Heart left ventricle (tissue), 16 donors: Measurements from ENCODE around the gene FKBP8. TPM values are rescaled to one million over a fixed set of nuclear protein-coding genes. Genes with fewer than 3 reads are reported as not detected.

Experiments
- ATAC-seq, 4 donors: fragments of 200-7000 bp; cut with Tn5 transposase; one replicate each; pipeline ENCODE4 v1.9.1; 2020 to 2022; ENCODE audit warnings: moderate library complexity in 4 of 4, mild to moderate bottlenecking in 3 of 4, moderate number of reproducible peaks in 1 of 4
- DNase-seq, 5 donors: peaks; one replicate each; pipeline ENCODE4 v3.0.0-alpha.2; 2020
- H3K27ac ChIP-seq, 12 donors: fragments of 200-600 bp; sonication (generic) in 4 of 12; one replicate each; pipeline versions ENCODE4 v1.5.0 to v1.8.0; 2016 to 2022; ENCODE audit warnings: mild to moderate bottlenecking in 2 of 12
- H3K27me3 ChIP-seq, 9 donors: fragments of 200-600 bp; sonication (generic) in 2 of 9; one replicate each; pipeline versions ENCODE4 v1.5.1 to v1.8.0; 2016 to 2022; ENCODE audit warnings: mild to moderate bottlenecking in 3 of 9
- H3K36me3 ChIP-seq, 9 donors: fragments of 200-600 bp; sonication (generic) in 2 of 9; one replicate each; pipeline versions ENCODE4 v1.5.0 to v1.8.0; 2018 to 2022; ENCODE audit warnings: mild to moderate bottlenecking in 2 of 9
- H3K4me1 ChIP-seq, 12 donors: fragments of 200-600 bp; sonication (generic) in 4 of 12; one replicate each; pipeline versions ENCODE4 v1.5.0 to v1.8.0; 2016 to 2022; ENCODE audit warnings: mild to moderate bottlenecking in 3 of 12
- H3K4me3 ChIP-seq, 12 donors: fragments of 200-600 bp; sonication (generic) in 4 of 12; one replicate each; pipeline versions ENCODE4 v1.5.0 to v1.8.0; 2017 to 2022; ENCODE audit warnings: mild to moderate bottlenecking in 9 of 12, moderate library complexity in 4 of 12
- H3K9me3 ChIP-seq, 12 donors: fragments of 200-600 bp; sonication (generic) in 4 of 12; one replicate each; pipeline versions ENCODE4 v1.5.0 to v1.8.0; 2016 to 2022; ENCODE audit warnings: mild to moderate bottlenecking in 1 of 12
- POLR2A ChIP-seq, 2 donors: fragments of 450-650 bp; IDR thresholded peaks; one replicate each; pipeline ENCODE4 v1.6.1; 2017; ENCODE audit warnings: antibody characterized with exemption in 2 of 2, mild to moderate bottlenecking in 2 of 2, moderate library complexity in 2 of 2
- WGBS, 4 donors: extraction: QIAGEN DNeasy Blood & Tissue Kit in 2 of 4; methylation state at CpG; one replicate each; pipeline versions ENCODE4 v1.1.5 to v1.1.7; 2013 to 2018; 5-methylcytosine and 5-hydroxymethylcytosine counted together
- intact Hi-C, 10 donors: fragments of 100-400 bp; cut with DNase I; formaldehyde crosslinking; loops; one replicate each; pipeline versions ENCODE4 v1.11.1 to v1.14.2; 2022
- polyA plus RNA-seq, 2 donors: library from polyadenylated mRNA; stranded (reverse); fragments of 200-250 nt; gene quantifications; one replicate each; pipeline ENCODE4 v1.2.3, GENCODE V29; 2013
- total RNA-seq, 9 donors: library from RNA; depleted of rRNA in 2 of 9; stranded (reverse); fragments of >200 nt in 2 of 9; fragmentation: NEBNext Ultra II Directional in 3 of 9; extraction: Animal tissue kit (Norgen Biotek cat#: 25700) in 3 of 9; gene quantifications; one replicate each; pipeline versions ENCODE4 v1.1.0 to v1.2.4, GENCODE V29; 2016 to 2023
- TF ChIP-seq, protein P1 (sequence below), 12 donors: fragments of 200-600 bp; sonication (generic) in 4 of 12; IDR thresholded peaks; one replicate each; pipeline versions ENCODE4 v1.5.0 to v1.8.0; 2018 to 2022; ENCODE audit warnings: antibody characterized with exemption in 12 of 12, mild to moderate bottlenecking in 5 of 12
- donor health status: ischemic (EF 13 %, LVEDD 7.1; RV severe dilation, severe dysfunction).
- donor health status: healthy with polysubstance abuse.
- donor health status: DM: no; HTN: yes; CAD: no.
- donor health status: DM: no; HTN: no; CAD: no.
- donor health status: ischemic (EF 25% LVEDD 6.9; RV normal size, moderate dysfunction).
- donor health status: ischemic (EF 25% LVEDD 5.7; RV mildly dilated, moderate dysfunction).
- donor health status: healthy.
- donor health status: DM: yes; HTN: yes; CAD: no.
- donor health status: ischemic (EF 35%, LVEDD 5.7; RV mildly dilated, moderate dysfunction).
- donor health status: nonischemic (EF 11% LVEDD 7.7; RV severe dilation, severe dysfunction).
- donor health status: DM: yes; HTN: yes; CAD: no.
- donor health status: PGD.
- donor health status: ischemic (EF 29% LVEDD 5.4; RV normal size, mild dysfunction).
- donor health status: nonischemic (EF 23%, LVEDD 6.1; RV moderate dilation, normal function).

FKBP8 gene
- total and polyA plus RNA-seq, 11 donors = 136 to 353 (median 157) TPM

DNA sequence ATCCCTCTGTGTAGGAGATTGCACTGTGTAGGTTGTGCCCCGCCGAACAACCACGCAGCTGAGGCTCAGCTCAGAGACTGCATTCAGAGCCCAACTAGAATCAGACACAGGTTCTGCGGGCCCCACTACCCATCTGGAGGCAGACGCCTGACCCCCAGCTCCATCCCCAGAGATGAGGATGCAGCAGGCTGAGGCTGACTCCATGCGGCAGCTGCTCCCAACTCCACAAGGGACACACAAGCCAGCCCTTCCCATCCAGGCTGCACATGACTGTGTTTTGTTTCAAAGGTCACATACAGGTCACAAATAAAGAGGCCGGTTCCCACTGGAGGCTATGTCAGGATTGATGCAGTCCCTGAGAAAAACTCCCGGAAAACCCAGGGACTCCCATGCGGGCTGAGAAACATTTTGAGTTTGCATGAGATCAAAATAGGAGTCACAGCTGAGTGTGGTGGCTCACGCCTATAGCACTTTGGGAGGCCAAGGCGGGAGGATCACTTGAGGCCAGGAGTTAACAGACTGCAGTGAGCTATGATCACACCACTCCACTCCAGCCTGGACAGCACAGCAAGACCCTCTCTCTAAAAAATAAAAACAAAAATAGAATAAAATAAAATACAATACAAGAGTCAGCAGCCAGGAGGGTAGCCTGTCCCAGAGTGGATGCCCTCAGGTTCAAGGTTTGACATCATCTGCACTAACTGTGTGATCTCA is 35.5 kb downstream of the FKBP8 start:
- Histone ChIP-seq H3K27me3 (no peaks in the 10 kb centered on the region), H3K9me3 (no peaks in the 10 kb centered on the region), H3K27ac (peak overlapping the region; percentile 51 to 93 (median 78)), H3K36me3 (no peaks in the 10 kb centered on the region), H3K4me1 (peaks cover 38 to 98% (median 72%) of the 10 kb centered on the region in 12 donors), H3K4me3 (no peak overlapping the region)
- DNase-seq (peak in 4 of 5 donors; percentile 52 to 73 (median 59)), ATAC-seq (peak; percentile 16 to 50 (median 22))
- TF ChIP-seq POLR2A (IDR thresholded peaks at IDR 0.05) = no peak
- TF ChIP-seq, protein P1, sequence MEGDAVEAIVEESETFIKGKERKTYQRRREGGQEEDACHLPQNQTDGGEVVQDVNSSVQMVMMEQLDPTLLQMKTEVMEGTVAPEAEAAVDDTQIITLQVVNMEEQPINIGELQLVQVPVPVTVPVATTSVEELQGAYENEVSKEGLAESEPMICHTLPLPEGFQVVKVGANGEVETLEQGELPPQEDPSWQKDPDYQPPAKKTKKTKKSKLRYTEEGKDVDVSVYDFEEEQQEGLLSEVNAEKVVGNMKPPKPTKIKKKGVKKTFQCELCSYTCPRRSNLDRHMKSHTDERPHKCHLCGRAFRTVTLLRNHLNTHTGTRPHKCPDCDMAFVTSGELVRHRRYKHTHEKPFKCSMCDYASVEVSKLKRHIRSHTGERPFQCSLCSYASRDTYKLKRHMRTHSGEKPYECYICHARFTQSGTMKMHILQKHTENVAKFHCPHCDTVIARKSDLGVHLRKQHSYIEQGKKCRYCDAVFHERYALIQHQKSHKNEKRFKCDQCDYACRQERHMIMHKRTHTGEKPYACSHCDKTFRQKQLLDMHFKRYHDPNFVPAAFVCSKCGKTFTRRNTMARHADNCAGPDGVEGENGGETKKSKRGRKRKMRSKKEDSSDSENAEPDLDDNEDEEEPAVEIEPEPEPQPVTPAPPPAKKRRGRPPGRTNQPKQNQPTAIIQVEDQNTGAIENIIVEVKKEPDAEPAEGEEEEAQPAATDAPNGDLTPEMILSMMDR (IDR thresholded peaks at IDR 0.05) = peak in 3 of 12 donors; percentile 13 to 45 (median 19)
- intact Hi-C loops = loop anchor here in 7 of 10 donors (2.0 to 5.0 kb wide), 4 partner anchors 36 to 46 kb away; no protein-coding TSS in a partner anchor
- 43 to 58% (median 51%) methylated on average over 8 to 11 of the region's 11 CpGs for WGBS, 4 donors

DNA sequence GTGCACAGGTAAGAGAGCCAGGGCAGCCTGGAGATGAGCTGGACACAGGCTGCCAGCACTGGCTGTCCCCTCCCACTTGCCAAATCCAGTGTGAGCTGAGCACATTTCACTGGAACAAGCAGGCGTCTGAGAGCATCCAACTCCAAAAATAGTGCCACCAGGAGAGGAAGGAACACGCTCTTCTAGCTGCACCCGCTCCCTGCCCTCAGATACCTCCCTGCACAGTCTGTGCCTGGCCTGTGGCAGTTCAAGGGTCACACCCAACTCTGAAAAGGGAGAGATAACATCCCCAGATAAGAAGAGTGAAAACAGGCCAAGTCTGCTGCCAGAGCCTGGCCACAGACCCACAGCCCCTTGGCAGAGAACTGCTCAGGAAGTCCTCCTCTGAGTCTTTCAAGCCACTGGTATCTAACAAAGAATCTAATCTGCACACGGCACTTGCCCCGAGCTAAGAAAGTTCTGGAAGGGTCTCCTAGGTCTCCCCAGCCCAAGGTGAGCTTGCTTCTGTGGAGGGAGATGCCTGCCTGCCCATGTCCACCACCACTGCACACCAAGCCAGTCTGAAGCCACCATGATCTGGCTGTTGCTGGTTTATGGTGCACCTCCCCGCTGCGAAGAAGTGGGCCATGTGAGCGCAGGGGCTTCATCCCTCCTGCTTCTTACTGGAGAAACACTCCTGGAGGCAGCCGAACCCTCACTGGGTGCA is 36.2 kb downstream of the FKBP8 start:
- ATAC-seq (peak; percentile 80 to 85 (median 82)), DNase-seq (peak in 4 of 5 donors; percentile 59 to 88 (median 70))
- intact Hi-C loops = loop anchor here in 6 of 10 donors (5.0 kb wide), 3 partner anchors 35 to 45 kb away; no protein-coding TSS in a partner anchor
- WGBS, 4 donors = 31 to 39% (median 36%) methylated on average over 9 of the region's 9 CpGs
- Histone ChIP-seq H3K4me1 (peaks cover 39 to 98% (median 78%) of the 10 kb centered on the region in 12 donors), H3K27me3 (no peaks in the 10 kb centered on the region), H3K9me3 (no peaks in the 10 kb centered on the region), H3K36me3 (no peaks in the 10 kb centered on the region), H3K4me3 (peak overlapping the region in 1 of 12 donors; percentile 5), H3K27ac (peak overlapping the region; percentile 51 to 93 (median 78))
- no peak for TF ChIP-seq POLR2A (IDR thresholded peaks at IDR 0.05)
- TF ChIP-seq, protein P1 (IDR thresholded peaks at IDR 0.05) = no peak

DNA sequence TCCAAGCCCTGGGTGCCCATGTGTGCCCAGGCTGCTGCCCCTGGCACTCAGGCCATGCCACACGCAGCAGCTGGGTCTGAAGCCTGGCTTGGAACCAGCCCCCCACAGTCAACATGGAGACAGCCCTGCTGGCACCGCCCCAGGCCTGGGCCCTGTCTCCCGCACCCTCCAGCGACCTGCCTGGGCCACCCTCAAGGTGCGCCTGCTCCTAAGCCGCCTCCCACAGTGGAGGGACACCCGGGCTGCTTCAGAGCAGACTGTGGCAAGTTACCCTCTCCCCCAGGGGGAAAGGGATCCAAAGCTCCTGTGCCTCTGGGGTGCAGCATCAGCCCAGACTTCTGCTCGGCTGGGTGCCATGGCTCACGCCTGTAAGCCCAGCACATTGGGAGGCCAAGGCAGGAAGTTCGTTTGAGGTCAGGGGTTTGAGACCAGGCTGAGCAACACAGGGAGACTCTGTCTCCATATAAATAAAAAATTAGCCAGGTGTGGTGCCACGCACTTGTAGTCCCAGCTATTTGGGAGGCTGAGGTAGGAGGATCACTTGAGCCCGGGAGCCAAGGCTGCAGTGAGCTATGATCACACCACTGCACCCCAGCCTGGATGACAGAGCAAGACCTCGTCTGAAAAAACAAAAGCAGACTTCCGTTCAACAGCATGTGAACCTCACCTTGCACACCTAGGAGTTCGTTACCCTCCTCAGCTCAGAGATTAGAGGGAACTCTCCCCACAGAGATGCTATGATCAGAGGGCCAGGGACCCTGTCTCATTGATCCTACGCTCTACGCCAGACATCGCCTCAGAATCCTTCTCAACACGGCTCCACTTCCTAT is 37.1 kb downstream of the FKBP8 start:
- Histone ChIP-seq H3K4me3 (peak overlapping the region in 1 of 12 donors; percentile 5), H3K27ac (peak overlapping the region; percentile 51 to 93 (median 78)), H3K4me1 (peaks cover 45 to 99% (median 86%) of the 10 kb centered on the region in 12 donors), H3K36me3 (no peaks in the 10 kb centered on the region), H3K27me3 (no peaks in the 10 kb centered on the region), H3K9me3 (no peaks in the 10 kb centered on the region)
- WGBS, 4 donors = 58 to 62% (median 59%) methylated on average over 13 to 19 of the region's 19 CpGs
- ATAC-seq (peak in 1 of 4 donors; percentile 1), DNase-seq (peak in 2 of 5 donors; percentile 61 to 62)
- TF ChIP-seq POLR2A (IDR thresholded peaks at IDR 0.05) = no peak
- TF ChIP-seq, protein P1 (IDR thresholded peaks at IDR 0.05) = no peak
- intact Hi-C loops = loop anchor here in 6 of 10 donors (5.0 kb wide), 3 partner anchors 34 to 44 kb away; no protein-coding TSS in a partner anchor
